ENCODE results near the gene HES3.
A peak's percentile ranks its signal among the peaks of the same experiment; 100 is the strongest.

Gene HES3

GRCh38 chr1:6205849-6206519 lies 38.0 kb upstream of the HES3 start, which contains the start of gene RNF207:
Gene RNF207, plus strand, starts transcription at chr1:6206119. Its CDS starts 417 bp downstream, at chr1:6206536.
- H3K4me3 ChIP-seq (ENCODE audit: control insufficient read depth, low read depth, low read length) = peak within 1 kb of the TSS; percentile 64
- DNase-seq (ENCODE audit: low read depth) = no peak
- no peak for TF ChIP-seq CTCF (IDR thresholded peaks at IDR 0.05; ENCODE audit: control insufficient read depth, insufficient read depth, low read depth, low read length, missing control alignments)

- peak overlapping the region; percentile 64 for H3K4me3 ChIP-seq (ENCODE audit: control insufficient read depth, low read depth, low read length)
- DNase-seq (ENCODE audit: low read depth) = no peak
- no peak for TF ChIP-seq CTCF (IDR thresholded peaks at IDR 0.05; ENCODE audit: control insufficient read depth, insufficient read depth, low read depth, low read length, missing control alignments)
These were observed 37.5 kb upstream of the HES3 start for GRCh38 chr1:6206520-6206855.

GRCh38 chr1:6207075-6207885 lies 36.7 kb upstream of the HES3 start:
- TF ChIP-seq CTCF (IDR thresholded peaks at IDR 0.05; ENCODE audit: control insufficient read depth, insufficient read depth, low read depth, low read length, missing control alignments) = no peak
- H3K4me3 ChIP-seq (ENCODE audit: control insufficient read depth, low read depth, low read length) = no peak overlapping the region
- no peak for DNase-seq (ENCODE audit: low read depth)

GRCh38 chr1:6207921-6208320 lies 36.1 kb upstream of the HES3 start:
- DNase-seq (ENCODE audit: low read depth) = no peak
- no peak overlapping the region for H3K4me3 ChIP-seq (ENCODE audit: control insufficient read depth, low read depth, low read length)
- no peak for TF ChIP-seq CTCF (IDR thresholded peaks at IDR 0.05; ENCODE audit: control insufficient read depth, insufficient read depth, low read depth, low read length, missing control alignments)

GRCh38 chr1:6208723-6209660 lies 35.0 kb upstream of the HES3 start:
- peak; percentile 25 for TF ChIP-seq CTCF (IDR thresholded peaks at IDR 0.05; ENCODE audit: control insufficient read depth, insufficient read depth, low read depth, low read length, missing control alignments)
- DNase-seq (ENCODE audit: low read depth) = no peak
- peak overlapping the region; percentile 37 for H3K4me3 ChIP-seq (ENCODE audit: control insufficient read depth, low read depth, low read length)

All from AG09309 (cell line).